ENCODE measurements around the gene OVOL1.

OVOL1 gene

DNA sequence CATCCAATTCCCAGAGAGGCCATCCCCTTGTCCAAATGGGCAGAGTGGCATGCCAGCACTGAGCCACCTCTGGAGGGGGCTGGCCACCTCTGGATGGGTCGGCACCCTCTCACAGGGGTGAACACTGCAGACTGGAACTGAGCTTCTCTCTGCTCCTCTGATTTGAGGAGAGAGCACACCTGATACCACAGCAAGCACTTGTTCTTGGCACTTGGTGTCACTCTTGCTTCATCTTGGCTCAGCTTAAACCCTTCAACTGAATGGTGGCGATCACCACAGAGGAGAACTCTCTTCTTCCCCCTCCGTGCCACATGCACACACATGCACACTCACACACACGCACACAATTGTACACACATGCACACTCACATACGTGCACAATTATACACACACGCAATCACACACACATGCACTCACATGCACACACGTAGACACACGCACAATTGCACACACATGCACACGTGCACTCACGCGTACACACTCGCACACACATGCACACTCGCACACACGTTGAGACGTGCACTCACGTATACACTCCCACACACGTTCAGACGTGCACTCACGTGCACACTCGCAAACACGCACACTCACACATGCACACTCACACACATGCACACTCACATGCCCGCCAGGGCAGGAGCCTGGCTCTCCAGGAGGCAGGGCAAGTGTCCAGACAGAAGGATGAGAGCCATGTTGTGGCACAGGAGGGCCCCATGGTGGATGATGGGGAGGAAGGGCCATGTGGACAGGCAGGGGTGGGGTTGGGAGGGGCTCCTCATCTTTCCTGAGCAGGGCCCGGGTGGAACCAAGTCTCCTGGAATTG lies 23.4 kb downstream of the OVOL1 start:
- Histone ChIP-seq H3K36me3 (ENCODE audit: control insufficient read depth in 1 of 2, insufficient read depth in 2 of 2, low read length in 2 of 2) (no peaks in the 10 kb centered on the region), H3K4me3 (ENCODE audit: low read depth in 1 of 2, low read length in 2 of 2) (no peak overlapping the region), H3K4me1 (ENCODE audit: control insufficient read depth in 1 of 2, insufficient read depth in 2 of 2, low read length in 2 of 2) (no peaks in the 10 kb centered on the region), H3K27me3 (ENCODE audit: low read depth, low read length) (no peaks in the 10 kb centered on the region), H3K9me3 (ENCODE audit: control insufficient read depth in 1 of 2, low read length in 2 of 2) (no peaks in the 10 kb centered on the region), H3K27ac (ENCODE audit: low read length) (no peak overlapping the region)

DNA sequence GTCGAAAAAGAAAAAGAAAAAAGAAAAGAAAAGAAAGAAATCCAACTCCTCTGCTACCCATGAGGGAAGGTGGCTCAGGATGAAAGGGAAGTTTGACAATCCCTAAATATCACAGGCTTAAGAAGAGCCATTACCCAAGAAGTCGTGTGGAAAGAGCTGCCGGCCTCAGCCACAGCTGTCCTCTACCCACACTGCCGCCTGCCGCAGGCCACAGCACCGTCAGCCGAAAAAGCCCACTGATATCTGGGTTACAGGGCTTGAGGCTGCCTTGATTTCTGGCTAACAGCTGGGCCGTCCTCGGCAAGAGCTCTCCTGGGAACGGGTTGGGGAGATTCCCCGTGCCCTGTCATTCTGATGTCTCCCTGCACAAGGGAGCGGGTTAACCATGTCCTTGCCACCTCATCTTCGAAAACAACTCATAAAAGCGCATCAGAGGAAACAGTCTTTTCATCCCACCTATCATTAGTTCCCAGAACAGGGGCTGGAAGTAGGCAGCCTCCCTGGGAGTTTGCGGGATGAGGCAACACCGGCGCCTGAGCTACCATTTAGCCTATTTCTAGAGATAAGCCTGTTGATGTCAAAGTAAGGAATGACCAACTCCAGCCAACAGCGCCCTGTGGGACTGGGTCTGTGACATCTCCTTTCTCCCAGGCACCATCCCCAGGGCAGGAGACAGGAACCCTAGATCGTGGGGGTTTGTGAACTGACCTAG lies 25.1 kb downstream of the OVOL1 start:
- no peak overlapping the region for H3K27ac ChIP-seq (ENCODE audit: low read length)
- H3K4me1 ChIP-seq (ENCODE audit: control insufficient read depth in 1 of 2, insufficient read depth in 2 of 2, low read length in 2 of 2): peaks cover 0 to 3% of the 10 kb centered on the region in 2 donors
- no peak overlapping the region for H3K4me3 ChIP-seq (ENCODE audit: low read depth in 1 of 2, low read length in 2 of 2)
- H3K36me3 ChIP-seq (ENCODE audit: control insufficient read depth in 1 of 2, insufficient read depth in 2 of 2, low read length in 2 of 2): no peaks in the 10 kb centered on the region
- H3K27me3 ChIP-seq (ENCODE audit: low read depth, low read length): no peaks in the 10 kb centered on the region
- H3K9me3 ChIP-seq (ENCODE audit: control insufficient read depth in 1 of 2, low read length in 2 of 2): no peaks in the 10 kb centered on the region

- peaks cover 0 to 10% of the 10 kb centered on the region in 2 donors for H3K4me1 ChIP-seq (ENCODE audit: control insufficient read depth in 1 of 2, insufficient read depth in 2 of 2, low read length in 2 of 2)
- H3K27me3 ChIP-seq (ENCODE audit: low read depth, low read length): no peaks in the 10 kb centered on the region
- no peak overlapping the region for H3K27ac ChIP-seq (ENCODE audit: low read length)
- no peak overlapping the region for H3K4me3 ChIP-seq (ENCODE audit: low read depth in 1 of 2, low read length in 2 of 2)
- no peaks in the 10 kb centered on the region for H3K36me3 ChIP-seq (ENCODE audit: control insufficient read depth in 1 of 2, insufficient read depth in 2 of 2, low read length in 2 of 2)
- H3K9me3 ChIP-seq (ENCODE audit: control insufficient read depth in 1 of 2, low read length in 2 of 2): no peaks in the 10 kb centered on the region
These were observed 27.5 kb downstream of the OVOL1 start for GRCh38 chr11:65814131-65814985.

DNA sequence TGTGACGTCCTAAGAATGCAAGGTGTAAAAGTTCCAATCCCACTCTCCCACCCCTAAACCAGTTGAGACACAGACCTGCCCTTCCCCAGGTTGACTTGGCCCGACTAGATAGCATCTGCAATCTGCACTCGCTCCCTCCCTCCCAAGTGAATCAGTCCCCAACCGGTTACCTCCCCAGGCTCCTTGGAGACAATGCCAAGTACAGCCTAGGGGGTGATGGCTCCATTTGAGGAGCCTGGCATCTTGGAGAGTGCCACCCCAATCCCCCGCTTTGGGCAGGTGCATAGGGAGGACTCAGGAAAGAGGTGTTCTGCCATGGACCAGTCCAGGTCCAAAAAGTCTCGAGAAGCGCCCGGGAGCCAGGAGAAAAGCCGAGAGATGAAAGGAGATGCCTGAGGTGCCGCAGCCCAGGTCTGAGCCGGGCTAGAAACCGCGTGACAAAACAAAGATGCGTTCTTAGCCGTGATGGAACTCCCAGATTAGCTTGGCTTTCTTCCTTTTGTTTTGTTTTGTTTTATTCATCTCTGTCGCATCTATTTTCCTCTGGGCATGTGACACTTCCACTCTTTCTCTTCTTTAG lies 28.2 kb downstream of the OVOL1 start:
- no peaks in the 10 kb centered on the region for H3K27me3 ChIP-seq (ENCODE audit: low read depth, low read length)
- H3K4me3 ChIP-seq (ENCODE audit: low read depth in 1 of 2, low read length in 2 of 2): no peak overlapping the region
- no peak overlapping the region for H3K27ac ChIP-seq (ENCODE audit: low read length)
- no peaks in the 10 kb centered on the region for H3K9me3 ChIP-seq (ENCODE audit: control insufficient read depth in 1 of 2, low read length in 2 of 2)
- H3K36me3 ChIP-seq (ENCODE audit: control insufficient read depth in 1 of 2, insufficient read depth in 2 of 2, low read length in 2 of 2): no peaks in the 10 kb centered on the region
- peaks cover 0 to 10% of the 10 kb centered on the region in 2 donors for H3K4me1 ChIP-seq (ENCODE audit: control insufficient read depth in 1 of 2, insufficient read depth in 2 of 2, low read length in 2 of 2)

GRCh38 chr11:65816696-65817095 lies 29.8 kb downstream of the OVOL1 start:
- Histone ChIP-seq H3K9me3 (ENCODE audit: control insufficient read depth in 1 of 2, low read length in 2 of 2) (no peaks in the 10 kb centered on the region), H3K36me3 (ENCODE audit: control insufficient read depth in 1 of 2, insufficient read depth in 2 of 2, low read length in 2 of 2) (no peaks in the 10 kb centered on the region), H3K4me3 (ENCODE audit: low read depth in 1 of 2, low read length in 2 of 2) (peak overlapping the region in 1 of 2 donors; percentile 67), H3K4me1 (ENCODE audit: control insufficient read depth in 1 of 2, insufficient read depth in 2 of 2, low read length in 2 of 2) (peaks cover 0 to 10% of the 10 kb centered on the region in 2 donors), H3K27ac (ENCODE audit: low read length) (no peak overlapping the region), H3K27me3 (ENCODE audit: low read depth, low read length) (no peaks in the 10 kb centered on the region)

- H3K4me1 ChIP-seq (ENCODE audit: control insufficient read depth in 1 of 2, insufficient read depth in 2 of 2, low read length in 2 of 2): peaks cover 0 to 10% of the 10 kb centered on the region in 2 donors
- H3K4me3 ChIP-seq (ENCODE audit: low read depth in 1 of 2, low read length in 2 of 2): peak overlapping the region; percentile 63 to 67
- H3K27ac ChIP-seq (ENCODE audit: low read length): peak overlapping the region; percentile 72
- H3K36me3 ChIP-seq (ENCODE audit: control insufficient read depth in 1 of 2, insufficient read depth in 2 of 2, low read length in 2 of 2): no peaks in the 10 kb centered on the region
- H3K27me3 ChIP-seq (ENCODE audit: low read depth, low read length): no peaks in the 10 kb centered on the region
- H3K9me3 ChIP-seq (ENCODE audit: control insufficient read depth in 1 of 2, low read length in 2 of 2): no peaks in the 10 kb centered on the region
These were observed 30.5 kb downstream of the OVOL1 start for GRCh38 chr11:65817312-65817834.

- Histone ChIP-seq H3K4me3 (ENCODE audit: low read depth in 1 of 2, low read length in 2 of 2) (peak overlapping the region; percentile 63 to 67), H3K27me3 (ENCODE audit: low read depth, low read length) (no peaks in the 10 kb centered on the region), H3K36me3 (ENCODE audit: control insufficient read depth in 1 of 2, insufficient read depth in 2 of 2, low read length in 2 of 2) (no peaks in the 10 kb centered on the region), H3K9me3 (ENCODE audit: control insufficient read depth in 1 of 2, low read length in 2 of 2) (no peaks in the 10 kb centered on the region), H3K27ac (ENCODE audit: low read length) (peak overlapping the region; percentile 72), H3K4me1 (ENCODE audit: control insufficient read depth in 1 of 2, insufficient read depth in 2 of 2, low read length in 2 of 2) (peaks cover 0 to 10% of the 10 kb centered on the region in 2 donors)
These were observed 31.2 kb downstream of the OVOL1 start for GRCh38 chr11:65817835-65818680.

DNA sequence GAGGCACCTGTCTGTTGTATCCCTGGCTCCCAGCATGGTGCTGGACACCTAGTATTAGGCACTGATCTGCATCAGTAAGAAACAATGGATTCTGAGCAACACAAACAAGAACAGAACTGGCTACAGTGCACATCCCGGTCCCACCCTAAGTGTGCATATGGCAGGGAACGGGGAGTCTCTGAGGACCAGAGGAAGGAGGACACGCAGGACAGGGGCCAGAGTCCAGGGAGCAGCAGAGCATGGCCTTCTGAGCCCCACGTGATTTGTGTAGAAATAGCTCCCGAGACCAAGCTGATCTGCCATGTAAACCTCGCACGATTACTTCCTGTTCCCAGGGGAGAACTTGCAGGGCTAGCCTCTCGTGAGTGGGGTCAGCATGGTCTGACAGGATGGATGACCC lies 34.2 kb downstream of the OVOL1 start:
- Histone ChIP-seq H3K4me3 (ENCODE audit: low read depth in 1 of 2, low read length in 2 of 2) (no peak overlapping the region), H3K4me1 (ENCODE audit: control insufficient read depth in 1 of 2, insufficient read depth in 2 of 2, low read length in 2 of 2) (peaks cover 0 to 10% of the 10 kb centered on the region in 2 donors), H3K9me3 (ENCODE audit: control insufficient read depth in 1 of 2, low read length in 2 of 2) (no peaks in the 10 kb centered on the region), H3K36me3 (ENCODE audit: control insufficient read depth in 1 of 2, insufficient read depth in 2 of 2, low read length in 2 of 2) (no peaks in the 10 kb centered on the region), H3K27me3 (ENCODE audit: low read depth, low read length) (no peaks in the 10 kb centered on the region), H3K27ac (ENCODE audit: low read length) (peak overlapping the region; percentile 56)

GRCh38 chr11:65822776-65823528 lies 36.1 kb downstream of the OVOL1 start:
- Histone ChIP-seq H3K27ac (ENCODE audit: low read length) (peak overlapping the region; percentile 23), H3K36me3 (ENCODE audit: control insufficient read depth in 1 of 2, insufficient read depth in 2 of 2, low read length in 2 of 2) (no peaks in the 10 kb centered on the region), H3K4me1 (ENCODE audit: control insufficient read depth in 1 of 2, insufficient read depth in 2 of 2, low read length in 2 of 2) (no peaks in the 10 kb centered on the region), H3K27me3 (ENCODE audit: low read depth, low read length) (no peaks in the 10 kb centered on the region), H3K4me3 (ENCODE audit: low read depth in 1 of 2, low read length in 2 of 2) (no peak overlapping the region), H3K9me3 (ENCODE audit: control insufficient read depth in 1 of 2, low read length in 2 of 2) (no peaks in the 10 kb centered on the region)
